ENCODE results near the gene GPR146.
"Not testable (repeated sequence)": the region's sequence is repeated elsewhere in the genome, so short reads cannot be mapped to it uniquely, and the experiment has no call there.

GPR146 gene

GRCh38 chr7:1058311-1058710 lies 14.0 kb downstream of the GPR146 start:
- DNase-seq (ENCODE audit: low read depth in 2 of 2) = no peak

DNA sequence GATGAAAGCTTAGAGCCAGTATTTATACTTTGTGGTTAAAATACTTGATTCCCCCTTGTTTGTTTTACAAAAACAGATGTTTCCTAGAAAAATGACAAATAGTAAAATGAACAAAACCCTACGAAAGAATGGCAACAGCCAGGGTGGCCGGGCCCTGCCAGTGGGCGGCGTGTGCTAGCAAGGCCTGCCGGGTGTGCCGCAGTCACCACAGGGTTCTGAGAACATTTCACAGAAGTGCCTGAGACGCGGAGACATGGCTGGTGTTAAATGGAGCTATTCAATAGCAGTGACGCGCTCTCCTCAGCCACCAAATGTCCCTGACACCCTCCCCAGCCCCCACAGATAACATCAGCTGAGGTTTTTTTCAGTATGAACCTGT lies 14.5 kb downstream of the GPR146 start:
- no peak for DNase-seq (ENCODE audit: low read depth in 2 of 2)

- DNase-seq (ENCODE audit: low read depth in 2 of 2) = no peak
Measured at GRCh38 chr7:1059200-1060091, 15.1 kb downstream of the GPR146 start.

DNA sequence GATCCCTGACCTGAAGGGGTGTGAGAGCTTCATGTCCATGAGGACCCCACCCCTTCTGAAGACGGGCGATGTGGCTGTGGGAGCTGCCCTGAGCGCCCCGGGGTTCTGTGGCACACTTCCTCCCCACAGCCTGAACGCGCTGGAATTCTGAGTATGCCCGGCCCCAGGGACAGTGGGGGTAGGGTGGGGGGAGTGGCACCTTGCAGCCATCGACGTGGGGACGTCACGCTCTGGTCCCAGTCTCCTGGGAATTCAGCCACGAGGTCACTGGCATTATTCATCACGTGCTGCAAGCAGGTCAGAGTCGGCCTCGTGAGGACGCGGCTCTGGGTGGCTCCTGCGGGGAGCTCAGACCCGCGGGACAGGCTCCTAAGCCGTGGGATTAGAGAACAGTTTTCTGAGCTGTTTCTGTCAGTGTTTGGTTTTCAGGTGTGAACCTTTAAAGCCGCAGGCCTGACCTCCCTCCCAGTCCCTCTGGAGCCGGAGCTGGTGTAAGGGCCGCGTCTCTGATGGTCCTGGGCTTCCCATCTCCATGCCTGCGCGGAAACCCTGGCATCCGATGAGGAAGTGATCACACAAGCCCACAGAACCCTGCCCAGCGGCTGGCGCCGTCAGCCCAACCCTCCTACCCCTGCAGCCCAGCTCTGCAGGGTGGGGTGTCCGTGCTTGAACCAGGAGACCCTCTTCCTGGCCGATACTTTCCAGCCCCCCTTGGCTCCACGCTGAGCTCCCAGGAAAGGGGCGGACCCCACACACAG lies 16.1 kb downstream of the GPR146 start:
- DNase-seq (ENCODE audit: low read depth in 2 of 2) = no peak

GRCh38 chr7:1061180-1061579 lies 16.8 kb downstream of the GPR146 start:
- DNase-seq (ENCODE audit: low read depth in 2 of 2) = no peak

GRCh38 chr7:1062296-1063294 lies 18.2 kb downstream of the GPR146 start:
- DNase-seq (ENCODE audit: low read depth in 2 of 2) = no peak

DNA sequence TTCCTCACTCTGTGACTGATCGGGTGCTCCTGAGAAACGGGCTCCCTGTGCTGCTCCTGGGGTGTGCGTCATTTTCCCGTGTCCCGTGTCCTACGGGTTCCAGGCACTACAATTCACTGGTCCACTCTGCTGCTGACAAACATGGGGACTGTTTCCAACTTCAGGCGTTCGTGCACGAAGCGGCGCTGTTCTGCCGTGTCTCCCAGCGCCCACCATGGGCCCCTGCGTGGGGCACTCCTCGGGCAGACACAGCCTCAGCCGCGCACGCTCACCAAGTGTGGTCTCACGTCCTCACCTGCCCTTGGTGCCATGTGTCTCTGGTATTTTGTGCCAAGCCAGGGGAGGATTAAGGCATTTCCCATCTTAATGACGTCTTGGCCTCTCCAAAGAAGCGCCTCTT lies 19.0 kb downstream of the GPR146 start:
- DNase-seq (ENCODE audit: low read depth in 2 of 2) = no peak

DNA sequence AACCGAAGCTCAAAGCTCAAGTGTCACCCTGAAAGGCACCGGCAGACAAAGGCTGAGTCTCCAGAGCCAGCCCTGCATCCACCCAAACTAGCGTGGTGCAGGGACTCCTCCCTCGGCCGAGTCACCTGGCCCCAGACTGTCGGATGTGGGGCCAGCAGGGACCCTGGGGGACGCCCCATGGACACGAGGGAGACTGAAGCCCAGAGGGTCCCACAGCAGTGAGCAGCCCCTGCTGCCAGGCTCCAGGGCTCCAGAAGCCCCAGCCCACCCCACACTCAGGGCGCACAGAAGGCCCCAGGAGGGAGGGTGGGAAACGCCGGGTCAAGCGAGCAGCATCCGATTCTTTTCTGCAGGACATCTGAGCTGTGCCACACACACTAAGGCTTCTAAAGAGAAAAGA lies 20.2 kb downstream of the GPR146 start:
- DNase-seq (ENCODE audit: low read depth in 2 of 2) = no peak

GRCh38 chr7:1065263-1065584 lies 20.9 kb downstream of the GPR146 start:
- DNase-seq (ENCODE audit: low read depth in 2 of 2) = no peak

GRCh38 chr7:1065585-1066241 lies 21.4 kb downstream of the GPR146 start:
- peak; percentile 56 to 65 for DNase-seq (ENCODE audit: low read depth in 2 of 2)

DNA sequence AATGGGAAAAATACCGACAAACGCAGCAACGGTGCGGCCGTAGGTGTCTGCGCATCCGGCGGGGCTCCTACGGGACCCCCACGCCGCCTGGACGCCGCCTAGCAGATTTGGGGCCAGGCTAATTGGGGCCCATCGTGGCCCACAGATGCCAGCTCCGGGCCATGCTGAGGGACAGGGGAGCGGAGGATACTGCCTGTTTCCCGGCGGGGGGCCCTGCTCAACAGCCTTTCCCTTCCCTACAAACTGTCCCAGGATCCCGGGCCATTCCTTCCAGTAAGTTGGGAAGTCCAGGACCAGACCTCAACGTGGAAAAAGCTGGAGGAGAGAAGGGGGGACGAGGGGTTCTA lies 21.9 kb downstream of the GPR146 start:
- DNase-seq (ENCODE audit: low read depth in 2 of 2) = no peak

DNA sequence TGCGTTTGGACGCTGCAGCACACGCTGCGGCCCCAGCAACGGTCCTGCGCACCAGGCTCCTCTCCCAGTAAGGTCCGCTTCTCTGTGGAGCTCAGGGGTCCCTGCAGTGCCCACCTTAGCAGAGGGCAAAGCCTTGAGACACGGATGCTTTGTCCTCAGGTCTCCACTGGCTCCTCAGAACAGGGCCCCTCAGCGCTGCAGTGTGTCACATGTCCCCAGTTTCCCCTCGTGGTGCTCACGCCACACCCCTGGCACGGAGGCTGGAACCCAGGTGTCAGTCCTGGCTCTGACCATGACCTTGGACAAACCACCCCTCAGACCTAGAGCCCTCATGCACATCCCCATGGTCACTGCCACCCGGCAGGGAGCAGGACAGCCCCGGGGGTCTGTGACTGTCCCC lies 23.7 kb downstream of the GPR146 start:
- DNase-seq (ENCODE audit: low read depth in 2 of 2) = no peak

DNA sequence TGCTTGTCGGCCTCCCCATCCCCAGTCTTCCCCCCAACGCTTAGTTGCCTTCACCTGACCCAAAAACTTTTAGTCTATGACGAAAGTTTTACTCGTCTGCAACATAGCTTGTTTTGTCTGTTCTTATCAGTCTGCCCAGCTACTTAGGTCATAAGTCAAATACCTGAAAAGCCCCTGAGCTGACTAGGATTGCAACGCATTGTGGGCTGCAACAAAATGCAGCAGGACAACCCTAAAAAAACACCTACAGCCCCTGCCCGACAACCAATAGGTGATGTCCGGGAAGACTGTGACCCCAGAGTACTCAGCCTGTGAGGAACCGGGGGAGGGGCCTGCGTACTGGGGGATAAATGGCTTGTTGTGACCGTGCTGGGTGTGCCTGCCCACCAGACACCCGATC lies 24.3 kb downstream of the GPR146 start:
- no peak for DNase-seq (ENCODE audit: low read depth in 2 of 2)

DNA sequence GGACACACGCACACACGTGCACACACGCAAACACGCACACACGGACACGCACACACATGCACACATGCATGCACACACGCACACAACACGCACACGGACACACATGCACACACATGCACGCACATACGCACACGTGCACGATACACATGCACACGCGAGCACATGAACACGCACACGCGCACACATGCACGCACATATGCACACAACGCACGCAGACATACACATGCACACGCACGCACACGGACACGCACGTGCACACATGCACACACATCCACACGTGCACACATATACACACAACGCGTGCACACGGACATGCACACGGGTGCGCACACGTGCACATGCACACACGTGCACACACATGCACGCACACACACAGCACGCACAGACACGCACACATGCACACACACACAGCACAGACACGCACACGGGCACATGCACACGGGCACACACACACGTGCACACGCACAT lies 26.2 kb downstream of the GPR146 start:
- no peak for DNase-seq (ENCODE audit: low read depth in 2 of 2)

DNA sequence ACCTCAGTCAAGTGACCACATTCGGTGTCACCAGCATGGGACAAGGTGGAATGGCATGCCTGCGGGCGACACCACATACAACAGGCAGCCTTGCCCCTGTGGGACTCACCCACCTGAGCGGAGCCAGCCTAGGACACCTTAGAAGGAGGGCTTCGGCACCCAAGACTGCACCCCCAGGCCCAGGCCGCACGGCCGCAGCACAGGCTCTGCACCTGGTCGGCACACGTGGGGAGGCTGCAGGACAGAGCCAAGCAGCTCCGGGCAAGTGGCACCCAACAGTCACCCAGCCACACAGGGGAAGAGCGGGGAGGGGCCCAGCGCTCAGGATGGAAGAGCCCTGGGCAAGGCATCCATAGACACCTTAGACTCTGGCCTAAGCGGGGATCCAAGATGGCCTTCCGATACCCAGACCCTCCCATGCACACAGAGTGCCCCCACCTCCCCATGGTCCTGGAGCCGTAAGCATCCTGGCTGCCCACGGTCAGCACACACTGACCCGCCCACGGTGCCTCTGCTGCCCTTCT lies 27.4 kb downstream of the GPR146 start:
- no peak for DNase-seq (ENCODE audit: low read depth in 2 of 2)

GRCh38 chr7:1073142-1073977 lies 29.0 kb downstream of the GPR146 start:
- DNase-seq (ENCODE audit: low read depth in 2 of 2) = no peak

DNA sequence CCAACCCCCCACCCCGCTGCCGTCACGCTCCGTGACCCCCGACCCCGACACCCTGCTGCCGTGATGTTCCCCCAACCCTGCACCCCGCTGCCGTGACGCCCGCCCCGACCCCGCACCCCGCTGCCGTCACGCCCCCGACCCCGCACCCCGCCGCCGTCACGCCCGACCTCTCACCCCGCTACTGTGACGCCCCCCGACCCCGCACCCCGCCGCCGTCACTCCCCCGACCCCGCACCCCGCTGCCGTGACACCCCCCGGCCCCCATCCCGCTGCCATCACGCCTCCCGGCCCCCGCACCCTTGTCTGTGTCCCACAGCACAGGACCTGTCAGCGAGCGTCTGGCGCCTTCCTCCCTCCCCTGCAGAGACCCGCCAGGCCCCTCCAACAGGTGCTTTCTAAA lies 29.7 kb downstream of the GPR146 start:
- DNase-seq (ENCODE audit: low read depth in 2 of 2) = not testable (repeated sequence)

DNA sequence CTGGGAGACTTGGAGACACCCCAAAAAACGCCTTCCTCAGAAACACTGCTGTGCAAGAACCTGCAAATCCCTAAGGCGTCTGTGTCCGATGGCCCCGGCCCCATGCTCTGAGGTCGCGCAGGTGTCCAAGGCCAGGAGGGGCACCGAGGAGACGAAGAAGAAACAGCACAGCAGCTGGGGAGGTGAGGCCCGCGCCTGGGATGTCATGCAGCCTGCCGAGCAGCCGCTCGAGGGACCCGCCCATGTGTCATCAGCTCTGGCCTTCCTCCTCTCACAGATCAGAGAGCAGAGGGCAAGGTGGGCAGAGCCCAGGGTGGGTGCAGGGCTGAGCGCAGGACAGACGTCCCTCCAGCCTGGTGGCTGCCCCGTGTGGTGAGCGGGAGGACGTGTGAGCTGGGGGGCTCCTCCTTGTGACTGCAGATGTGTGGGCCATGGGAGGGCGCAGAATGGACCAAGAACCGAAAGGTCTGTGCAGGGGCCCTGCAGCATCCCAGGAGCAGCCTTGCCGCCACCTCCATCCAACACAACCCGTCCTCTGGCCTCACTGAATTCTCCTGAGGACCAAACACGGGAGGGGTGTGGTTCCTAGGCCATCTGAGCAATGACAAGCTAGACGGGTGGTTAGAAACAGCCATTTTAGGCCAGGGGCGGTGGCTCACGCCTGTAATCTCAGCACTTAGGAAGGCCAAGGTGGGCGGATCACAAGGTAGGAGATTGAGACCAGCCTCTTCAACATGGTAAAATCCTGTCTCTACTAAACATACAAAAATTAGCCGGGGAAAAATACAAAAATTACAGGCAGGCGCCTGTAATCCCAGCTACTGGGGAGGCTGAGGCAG lies 30.5 kb downstream of the GPR146 start:
- no peak for DNase-seq (ENCODE audit: low read depth in 2 of 2)

Measured in stimulated activated CD8-positive, alpha-beta memory T cell treated with anti-CD3 and anti-CD28 coated beads, Interleukin-7, amount 100 ng/mL, for 4 hours (primary cell).